ENCODE results near the gene ATG12.

- TF ChIP-seq REST (IDR thresholded peaks at IDR 0.05) (no peak), CTCF (IDR thresholded peaks at IDR 0.05; ENCODE audit: low read depth, low read length, missing input control) (no peak), FOXA1 (IDR thresholded peaks at IDR 0.05) (no peak), JUND (IDR thresholded peaks at IDR 0.05) (no peak), TAF1 (conservative IDR thresholded peaks at IDR 0.05) (no peak), RAD21 (IDR thresholded peaks at IDR 0.05) (no peak), HNF4G (IDR thresholded peaks at IDR 0.05) (no peak), MAX (IDR thresholded peaks at IDR 0.05) (no peak), ATF3 (IDR thresholded peaks at IDR 0.05) (no peak)
These were observed 5.9 kb downstream of the ATG12 start for GRCh38 chr5:115835481-115835880.

All from liver (tissue), 3 donors.